ENCODE results near the gene OLR1.

Gene OLR1

GRCh38 chr12:10151621-10152020 is 20.3 kb downstream of the OLR1 start:
- DNase-seq: no peak

DNA sequence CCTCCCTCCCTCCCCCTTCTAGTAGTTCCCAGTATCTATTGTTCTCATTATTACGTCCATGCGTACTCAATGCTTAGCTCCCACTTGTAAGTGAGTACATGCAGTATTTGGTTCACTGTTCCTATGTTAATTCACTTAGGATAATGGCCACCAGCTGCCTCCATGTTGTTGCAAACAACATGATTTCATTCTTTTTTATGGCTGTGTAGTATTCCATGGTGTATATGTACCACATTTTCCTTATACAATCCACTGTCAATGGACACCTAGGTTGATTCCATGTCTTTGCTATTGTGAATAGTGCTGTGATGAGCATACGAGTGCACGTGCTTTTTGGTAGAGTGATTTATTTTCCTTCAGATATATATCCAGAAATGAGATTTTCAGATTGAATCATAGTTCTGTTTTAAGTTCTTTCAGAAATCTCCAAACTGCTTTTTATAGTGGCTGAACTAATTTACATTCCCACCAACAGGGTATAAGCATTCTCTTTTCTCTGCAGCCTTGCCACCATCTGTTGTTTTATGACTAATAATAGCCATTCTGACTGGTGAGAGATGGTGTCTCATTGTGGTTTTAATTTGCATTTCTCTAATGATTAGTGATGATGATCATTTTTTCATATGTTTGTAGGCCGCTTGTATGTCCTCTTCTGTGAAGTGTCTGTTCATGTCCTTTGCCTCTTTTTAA is 24.1 kb downstream of the OLR1 start:
- DNase-seq: no peak

GRCh38 chr12:10142976-10143589 is 28.8 kb downstream of the OLR1 start:
- no peak for DNase-seq

- DNase-seq: no peak
These were observed 31.9 kb downstream of the OLR1 start for GRCh38 chr12:10140001-10140400.

DNA sequence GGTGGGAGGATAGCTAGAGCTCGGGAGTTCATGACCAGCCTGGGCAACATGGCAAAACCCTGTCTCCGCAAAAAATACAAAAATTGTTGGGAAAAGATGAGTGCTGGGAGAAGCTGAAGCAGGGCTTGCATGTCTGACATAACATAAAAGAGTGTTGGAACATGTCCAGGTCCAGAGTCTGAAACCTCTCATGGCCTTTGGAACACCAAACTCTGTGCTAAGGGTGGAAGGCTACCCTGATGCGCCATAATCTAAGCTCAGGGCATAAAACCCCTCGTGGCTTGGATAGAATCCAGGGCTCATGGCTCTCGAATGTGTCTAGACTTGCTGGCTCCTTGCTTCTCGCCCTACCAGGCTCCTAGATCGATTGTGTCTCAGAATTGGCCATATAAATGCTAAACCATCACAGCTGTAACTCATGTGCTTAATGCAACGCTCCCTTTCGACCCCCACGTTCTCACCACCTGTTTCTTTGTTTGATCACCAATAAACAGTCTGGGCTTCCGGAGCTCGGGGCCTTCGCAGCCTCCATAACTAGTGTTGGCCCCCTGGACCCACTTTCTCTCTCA is 35.2 kb downstream of the OLR1 start:
- DNase-seq: peak; percentile 59

DNA sequence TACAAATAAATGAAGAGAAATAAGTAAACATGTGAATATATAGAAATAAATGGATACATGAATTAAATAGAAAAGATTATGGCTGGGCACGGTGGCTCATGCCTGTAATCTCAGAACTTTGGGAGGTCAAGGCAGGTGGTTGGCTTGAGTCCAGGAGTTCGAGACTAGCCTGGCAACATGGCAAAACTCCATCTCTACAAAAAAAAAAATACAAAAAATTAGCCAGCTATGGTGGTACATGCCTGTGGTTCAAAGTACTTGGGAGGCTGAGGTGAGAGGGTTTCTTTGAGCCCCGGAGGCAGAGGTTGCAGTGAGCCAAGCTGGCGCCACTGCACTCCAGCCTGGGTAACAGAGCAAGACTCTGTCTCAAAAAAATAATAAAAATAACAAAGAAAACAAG is 36.8 kb downstream of the OLR1 start:
- no peak for DNase-seq

DNA sequence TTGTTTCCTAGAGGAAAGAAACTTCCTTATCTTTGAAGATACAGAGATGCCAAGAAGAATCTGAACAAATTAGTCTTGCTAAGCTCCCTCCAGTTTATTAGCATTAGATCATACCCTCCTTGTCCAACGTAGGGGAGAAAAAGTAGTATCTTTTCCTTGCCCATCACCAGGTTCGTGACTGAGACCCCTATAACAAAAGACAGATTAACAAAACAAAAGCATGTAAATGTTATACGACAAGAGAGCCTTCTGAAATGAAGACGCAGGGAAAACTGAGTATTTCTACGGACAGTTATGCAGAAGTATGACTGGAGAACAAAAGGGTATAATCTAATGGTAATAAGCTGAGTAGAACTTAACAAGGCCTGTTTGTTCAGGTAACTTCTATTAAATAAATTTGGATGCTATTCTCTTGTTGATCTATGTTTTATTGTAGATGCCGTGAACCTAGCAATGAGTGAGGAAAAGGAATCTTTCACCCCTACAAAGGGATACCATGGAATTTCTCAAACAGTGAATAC is 39.0 kb downstream of the OLR1 start:
- DNase-seq: no peak

GRCh38 chr12:10131111-10131690 is 40.7 kb downstream of the OLR1 start:
- no peak for DNase-seq

DNA sequence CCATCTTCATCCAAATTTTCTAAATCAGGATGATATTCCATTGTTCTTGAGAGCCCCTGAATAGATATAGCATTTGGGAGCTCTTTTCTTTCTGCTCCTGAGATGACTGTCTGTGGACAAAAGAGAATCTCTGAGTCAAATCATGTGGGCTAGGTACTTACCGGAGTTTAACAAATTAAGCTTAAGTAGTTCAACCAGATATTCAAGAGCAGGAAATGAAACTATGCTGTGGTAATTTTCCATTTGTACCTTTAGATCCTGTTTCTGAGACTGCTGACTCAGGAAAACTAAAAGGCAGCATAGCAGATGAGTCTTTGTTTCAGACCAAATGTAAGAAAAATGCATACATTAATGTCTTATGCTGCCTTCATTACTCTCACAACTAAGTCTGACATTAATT is 41.9 kb downstream of the OLR1 start, which contains the start of gene CLEC7A:
CLEC7A (minus strand) TSS at position 158 of the 400 bp plus-strand sequence; CDS start at position 41, 117 bp downstream.
- no peak for DNase-seq

DNA sequence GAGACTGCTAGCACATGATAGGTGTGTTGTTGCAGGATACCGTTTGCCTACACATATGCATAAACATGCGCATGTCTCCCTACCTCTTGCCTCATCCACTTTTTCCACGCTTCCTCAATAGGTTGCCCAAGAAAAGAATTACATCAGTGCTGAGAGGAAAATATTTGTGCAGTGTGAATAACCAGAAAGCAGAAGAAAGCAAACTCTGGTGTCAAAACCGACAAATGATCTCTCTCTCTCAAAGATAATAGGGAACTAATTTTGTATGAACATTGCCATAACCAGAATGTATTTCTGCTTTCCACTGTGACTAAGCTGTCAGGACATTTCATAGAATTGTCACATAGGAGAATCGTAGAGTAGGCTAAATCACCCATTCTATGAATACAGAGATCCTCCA is 43.2 kb downstream of the OLR1 start:
- no peak for DNase-seq

DNA sequence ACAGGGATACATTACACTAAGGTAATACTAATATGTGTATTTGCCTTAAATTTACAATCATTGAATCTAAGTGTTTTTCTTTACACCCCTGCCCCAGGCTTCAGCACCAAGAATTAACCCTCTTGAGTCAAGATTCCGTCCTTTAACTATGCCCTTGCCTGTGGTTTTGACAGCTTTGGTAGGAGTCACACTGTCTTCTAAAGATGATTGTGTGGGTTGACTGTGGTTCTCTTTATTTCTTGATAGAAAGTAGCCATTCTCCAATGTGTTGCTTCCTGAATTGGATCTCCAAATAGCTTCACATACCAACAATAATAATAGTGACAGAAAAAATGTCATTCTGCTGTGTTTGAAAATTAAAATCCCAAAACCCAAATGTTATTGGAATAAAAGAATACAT is 45.5 kb downstream of the OLR1 start:
- no peak for DNase-seq

GRCh38 chr12:10122689-10123088 is 49.2 kb downstream of the OLR1 start:
- no peak for DNase-seq

DNA sequence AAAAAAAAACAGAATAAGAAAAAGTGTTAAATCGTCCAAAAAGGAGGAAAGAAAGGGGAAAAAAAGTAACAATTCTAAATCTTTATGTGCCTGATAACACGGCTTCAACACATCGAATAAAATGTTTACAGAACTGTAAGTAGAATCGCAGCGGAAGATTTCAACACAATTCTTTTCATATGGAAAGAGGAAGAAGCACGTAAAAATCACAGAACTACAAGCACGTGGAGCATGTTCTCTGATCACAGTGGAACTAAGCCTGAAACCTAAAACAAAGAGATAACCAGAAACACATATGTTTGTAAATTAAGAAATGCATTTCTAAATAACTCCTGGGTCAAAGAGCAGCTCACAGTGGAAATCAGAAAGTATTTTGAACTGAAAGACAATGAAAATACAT is 50.7 kb downstream of the OLR1 start:
- DNase-seq: no peak

- DNase-seq: no peak
These were observed 52.9 kb downstream of the OLR1 start for GRCh38 chr12:10119066-10119465.

GRCh38 chr12:10115890-10116289 is 56.0 kb downstream of the OLR1 start:
- DNase-seq: no peak

GRCh38 chr12:10115311-10115710 is 56.6 kb downstream of the OLR1 start:
- no peak for DNase-seq

GRCh38 chr12:10113920-10114319 is 58.0 kb downstream of the OLR1 start:
- no peak for DNase-seq

DNA sequence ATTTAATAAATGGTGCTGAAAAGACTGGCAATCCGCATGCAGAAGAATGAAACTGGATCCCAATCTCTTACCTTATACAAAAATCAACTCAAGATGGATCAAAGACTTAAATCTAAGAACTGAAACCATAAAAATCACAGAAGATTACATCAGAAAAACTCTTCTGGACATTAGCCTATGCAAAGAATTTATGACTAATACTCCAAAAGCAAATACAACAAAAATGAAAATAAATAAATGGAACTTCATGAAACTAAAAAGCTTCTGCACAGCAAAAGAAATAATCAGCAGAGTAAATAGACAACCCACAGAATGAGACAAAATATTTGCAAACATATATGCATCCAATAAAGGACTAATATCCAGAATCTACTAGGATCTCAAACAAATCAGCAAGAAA is 58.9 kb downstream of the OLR1 start:
- no peak for DNase-seq

DNA sequence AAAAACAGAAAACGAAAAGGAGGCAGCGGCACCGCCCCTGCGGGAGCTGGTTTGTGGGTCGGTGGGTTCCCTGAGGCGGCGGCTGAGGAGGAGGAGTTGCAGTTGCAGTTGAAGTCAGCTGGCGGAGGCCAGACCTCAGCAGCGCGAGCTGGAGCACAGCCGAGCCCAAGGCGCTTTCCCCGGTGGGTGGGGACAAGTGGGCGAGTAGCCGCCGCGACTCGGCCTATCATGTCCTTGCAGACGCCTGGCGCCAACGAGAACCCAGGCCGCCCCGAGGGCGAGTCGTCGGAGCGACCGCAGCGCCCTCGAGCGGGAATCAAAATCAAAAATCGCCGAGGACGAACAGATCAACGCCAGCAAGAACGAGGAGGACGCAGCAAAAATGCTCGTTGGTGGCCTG is 60.5 kb downstream of the OLR1 start:
- no peak for DNase-seq

DNA sequence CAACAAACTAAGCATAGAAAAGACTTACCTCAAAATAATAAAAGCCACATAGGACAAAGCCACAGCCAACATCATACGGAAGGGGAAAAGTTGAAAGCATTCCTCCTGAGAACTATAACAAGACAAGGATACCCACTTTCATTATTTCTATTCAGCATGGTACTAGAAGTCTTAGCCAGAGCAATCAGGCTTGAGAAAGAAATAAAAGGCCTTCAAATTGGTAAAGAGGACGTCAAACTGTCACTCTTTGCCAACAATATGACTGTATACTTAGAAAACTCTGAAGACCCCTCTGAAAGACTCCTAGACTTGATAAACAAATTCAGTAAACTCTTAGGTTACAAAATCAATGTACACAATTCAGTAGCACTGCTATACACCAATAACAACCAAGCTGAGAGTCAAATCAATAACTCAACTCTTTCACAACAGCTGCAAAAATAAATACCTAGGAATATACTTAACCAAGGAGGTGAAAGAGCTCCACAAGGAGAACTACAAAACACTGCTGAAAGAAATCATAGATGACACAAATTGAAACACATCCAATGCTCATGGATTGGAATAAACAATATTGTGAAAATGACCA is 61.6 kb downstream of the OLR1 start:
- no peak for DNase-seq

Data from SHP77 treated with DMSO at 0.1 percent for 48 hours (cell line).